Measurements from ENCODE around the gene CAMTA1.

The CAMTA1 gene

DNA sequence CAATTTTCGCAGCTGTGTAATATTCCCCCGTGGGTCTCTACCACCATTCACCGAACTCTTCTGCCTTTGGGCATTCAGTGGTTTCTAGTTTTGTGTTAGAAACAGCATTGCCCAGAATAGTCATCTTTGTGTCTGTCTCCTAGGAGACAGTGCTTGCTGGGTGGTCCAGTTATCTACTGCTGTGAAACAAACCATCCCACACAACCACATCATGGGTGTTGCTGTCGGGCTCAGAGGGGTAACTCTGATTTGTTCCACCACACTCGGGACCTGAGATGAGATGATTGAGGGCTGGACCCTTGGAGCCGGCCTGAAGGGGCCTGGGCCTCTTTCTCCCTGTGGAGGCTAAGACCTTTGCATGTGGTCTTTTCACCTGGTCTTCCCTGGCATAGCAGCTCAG, 558.6 kb downstream of the CAMTA1 start:
- no peaks in the 10 kb centered on the region for H3K27me3 ChIP-seq (ENCODE audit: low read length)
- no peaks in the 10 kb centered on the region for H3K36me3 ChIP-seq (ENCODE audit: low read length)
- no peaks in the 10 kb centered on the region for H3F3A ChIP-seq (ENCODE audit: insufficient read depth)
- no peak overlapping the region for H3K4me2 ChIP-seq (ENCODE audit: low read depth, low read length, poor library complexity, severe bottlenecking)
- no peaks in the 10 kb centered on the region for H3K79me2 ChIP-seq (ENCODE audit: insufficient read depth, low read length)
- H2AFZ ChIP-seq (ENCODE audit: low read depth, low read length, severe bottlenecking), result no peak overlapping the region
- H3K9me3 ChIP-seq (ENCODE audit: insufficient read depth, low read length), result no peaks in the 10 kb centered on the region
- TF ChIP-seq, protein P1, sequence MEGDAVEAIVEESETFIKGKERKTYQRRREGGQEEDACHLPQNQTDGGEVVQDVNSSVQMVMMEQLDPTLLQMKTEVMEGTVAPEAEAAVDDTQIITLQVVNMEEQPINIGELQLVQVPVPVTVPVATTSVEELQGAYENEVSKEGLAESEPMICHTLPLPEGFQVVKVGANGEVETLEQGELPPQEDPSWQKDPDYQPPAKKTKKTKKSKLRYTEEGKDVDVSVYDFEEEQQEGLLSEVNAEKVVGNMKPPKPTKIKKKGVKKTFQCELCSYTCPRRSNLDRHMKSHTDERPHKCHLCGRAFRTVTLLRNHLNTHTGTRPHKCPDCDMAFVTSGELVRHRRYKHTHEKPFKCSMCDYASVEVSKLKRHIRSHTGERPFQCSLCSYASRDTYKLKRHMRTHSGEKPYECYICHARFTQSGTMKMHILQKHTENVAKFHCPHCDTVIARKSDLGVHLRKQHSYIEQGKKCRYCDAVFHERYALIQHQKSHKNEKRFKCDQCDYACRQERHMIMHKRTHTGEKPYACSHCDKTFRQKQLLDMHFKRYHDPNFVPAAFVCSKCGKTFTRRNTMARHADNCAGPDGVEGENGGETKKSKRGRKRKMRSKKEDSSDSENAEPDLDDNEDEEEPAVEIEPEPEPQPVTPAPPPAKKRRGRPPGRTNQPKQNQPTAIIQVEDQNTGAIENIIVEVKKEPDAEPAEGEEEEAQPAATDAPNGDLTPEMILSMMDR (IDR thresholded peaks at IDR 0.05; ENCODE audit: insufficient read depth, low read length, poor library complexity, severe bottlenecking), result no peak
- no peak for TF ChIP-seq EZH2phosphoT487 (conservative IDR thresholded peaks at IDR 0.05; ENCODE audit: low read length)
- no peak overlapping the region for H3K9ac ChIP-seq (ENCODE audit: low read length)
- H3K27ac ChIP-seq (ENCODE audit: low read depth, low read length), result no peak overlapping the region
- H3K4me3 ChIP-seq (ENCODE audit: insufficient read depth, low read length, poor library complexity, severe bottlenecking), result no peak overlapping the region
- no peaks in the 10 kb centered on the region for H3K9me2 ChIP-seq (replicated peaks; ENCODE audit: insufficient read depth, low read length)
- H4K20me1 ChIP-seq (ENCODE audit: low read depth, low read length), result no peaks in the 10 kb centered on the region

DNA sequence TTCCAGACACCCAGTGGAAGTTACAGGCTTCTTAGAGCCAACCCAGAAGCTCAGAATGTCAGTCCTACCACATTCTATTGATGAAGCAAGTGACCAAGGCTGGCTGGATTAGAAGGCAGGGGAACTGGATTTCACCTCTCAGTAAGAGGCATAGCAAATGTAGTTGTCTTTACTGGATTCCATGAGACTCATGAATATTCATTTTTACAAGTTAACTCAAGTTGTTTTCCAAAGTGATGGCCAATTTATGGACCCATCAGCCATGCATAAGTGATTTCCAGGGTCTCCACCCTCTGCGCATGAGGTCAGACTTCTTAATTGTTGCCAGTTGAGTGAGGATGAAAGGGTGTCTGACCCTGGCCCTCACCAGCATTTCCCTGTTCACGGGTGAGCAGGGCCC, 559.0 kb downstream of the CAMTA1 start:
- Histone ChIP-seq H3K36me3 (ENCODE audit: low read length) (no peaks in the 10 kb centered on the region), H3K4me2 (ENCODE audit: low read depth, low read length, poor library complexity, severe bottlenecking) (no peak overlapping the region), H3K9ac (ENCODE audit: low read length) (no peak overlapping the region), H3K79me2 (ENCODE audit: insufficient read depth, low read length) (no peaks in the 10 kb centered on the region), H3F3A (ENCODE audit: insufficient read depth) (no peaks in the 10 kb centered on the region), H3K9me3 (ENCODE audit: insufficient read depth, low read length) (no peaks in the 10 kb centered on the region), H3K27ac (ENCODE audit: low read depth, low read length) (no peak overlapping the region), H3K9me2 (replicated peaks; ENCODE audit: insufficient read depth, low read length) (no peaks in the 10 kb centered on the region), H3K4me3 (ENCODE audit: insufficient read depth, low read length, poor library complexity, severe bottlenecking) (no peak overlapping the region), H4K20me1 (ENCODE audit: low read depth, low read length) (no peaks in the 10 kb centered on the region), H2AFZ (ENCODE audit: low read depth, low read length, severe bottlenecking) (no peak overlapping the region), H3K27me3 (ENCODE audit: low read length) (no peaks in the 10 kb centered on the region)
- TF ChIP-seq EZH2phosphoT487 (conservative IDR thresholded peaks at IDR 0.05; ENCODE audit: low read length), result no peak
- TF ChIP-seq, protein P1 (IDR thresholded peaks at IDR 0.05; ENCODE audit: insufficient read depth, low read length, poor library complexity, severe bottlenecking), result no peak

DNA sequence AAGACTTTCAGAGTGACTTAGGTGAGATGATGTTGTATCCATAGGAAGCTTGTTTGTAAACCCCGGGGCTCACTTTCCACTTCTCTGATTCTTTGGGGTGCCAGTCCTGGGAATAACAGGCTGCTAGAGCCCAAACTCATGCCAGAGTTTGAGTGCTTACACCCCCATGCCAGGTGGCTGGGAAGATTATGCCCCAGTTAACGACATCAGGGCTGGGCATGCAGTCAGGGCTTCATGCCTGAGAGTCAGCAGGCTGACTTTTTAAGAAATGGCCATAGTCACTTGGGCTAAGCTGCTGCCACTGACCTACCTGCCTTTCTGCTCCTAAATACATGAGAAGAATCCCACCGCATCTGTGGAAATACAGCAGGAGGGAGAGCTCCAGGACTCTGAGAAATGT, 560.3 kb downstream of the CAMTA1 start:
- H3K9me2 ChIP-seq (replicated peaks; ENCODE audit: insufficient read depth, low read length), result no peaks in the 10 kb centered on the region
- no peaks in the 10 kb centered on the region for H3K36me3 ChIP-seq (ENCODE audit: low read length)
- H2AFZ ChIP-seq (ENCODE audit: low read depth, low read length, severe bottlenecking), result no peak overlapping the region
- TF ChIP-seq, protein P1 (IDR thresholded peaks at IDR 0.05; ENCODE audit: insufficient read depth, low read length, poor library complexity, severe bottlenecking), result no peak
- no peak for TF ChIP-seq EZH2phosphoT487 (conservative IDR thresholded peaks at IDR 0.05; ENCODE audit: low read length)
- H3F3A ChIP-seq (ENCODE audit: insufficient read depth), result no peaks in the 10 kb centered on the region
- H4K20me1 ChIP-seq (ENCODE audit: low read depth, low read length), result no peaks in the 10 kb centered on the region
- no peak overlapping the region for H3K4me3 ChIP-seq (ENCODE audit: insufficient read depth, low read length, poor library complexity, severe bottlenecking)
- no peaks in the 10 kb centered on the region for H3K27me3 ChIP-seq (ENCODE audit: low read length)
- H3K9me3 ChIP-seq (ENCODE audit: insufficient read depth, low read length), result no peaks in the 10 kb centered on the region
- no peaks in the 10 kb centered on the region for H3K79me2 ChIP-seq (ENCODE audit: insufficient read depth, low read length)
- H3K27ac ChIP-seq (ENCODE audit: low read depth, low read length), result no peak overlapping the region
- no peak overlapping the region for H3K4me2 ChIP-seq (ENCODE audit: low read depth, low read length, poor library complexity, severe bottlenecking)
- no peak overlapping the region for H3K9ac ChIP-seq (ENCODE audit: low read length)

All from SU-DHL-6 (cell line).